Kasumi-1 (cell line): Measurements from ENCODE around the gene ZNF326.

Source experiments
- DNase-seq, 2 experiments: peaks; one replicate each; lab custom pipeline; 2025; lab: John Stamatoyannopoulos, UW

ZNF326 gene

GRCh38 chr1:90083995-90084394 lies 89.1 kb downstream of the ZNF326 start:
- no peak for DNase-seq
